DOHH2 (cell line): ENCODE results near the gene CD2BP2.
"Not testable (repeated sequence)": the region's sequence is repeated elsewhere in the genome, so short reads cannot be mapped to it uniquely, and the experiment has no call there.

Source experiments
- EZH2phosphoT487 ChIP-seq: fragments of 200-600 bp; sonication (generic); IDR thresholded peaks from 2 replicates; pipeline ENCODE4 v1.6.1; 2017; ENCODE audit warnings: borderline replicate concordance, mild to moderate bottlenecking, antibody characterized with exemption, low read length, moderate library complexity, mixed read lengths
- TF ChIP-seq, protein P1 (sequence below): fragments of 200-600 bp; sonication (generic); IDR thresholded peaks from one replicate; pipeline ENCODE4 v1.5.1; 2014; ENCODE audit warnings: antibody characterized with exemption, mild to moderate bottlenecking, low read depth, low read length; ENCODE audit not compliant: poor library complexity, severe bottlenecking

DNA sequence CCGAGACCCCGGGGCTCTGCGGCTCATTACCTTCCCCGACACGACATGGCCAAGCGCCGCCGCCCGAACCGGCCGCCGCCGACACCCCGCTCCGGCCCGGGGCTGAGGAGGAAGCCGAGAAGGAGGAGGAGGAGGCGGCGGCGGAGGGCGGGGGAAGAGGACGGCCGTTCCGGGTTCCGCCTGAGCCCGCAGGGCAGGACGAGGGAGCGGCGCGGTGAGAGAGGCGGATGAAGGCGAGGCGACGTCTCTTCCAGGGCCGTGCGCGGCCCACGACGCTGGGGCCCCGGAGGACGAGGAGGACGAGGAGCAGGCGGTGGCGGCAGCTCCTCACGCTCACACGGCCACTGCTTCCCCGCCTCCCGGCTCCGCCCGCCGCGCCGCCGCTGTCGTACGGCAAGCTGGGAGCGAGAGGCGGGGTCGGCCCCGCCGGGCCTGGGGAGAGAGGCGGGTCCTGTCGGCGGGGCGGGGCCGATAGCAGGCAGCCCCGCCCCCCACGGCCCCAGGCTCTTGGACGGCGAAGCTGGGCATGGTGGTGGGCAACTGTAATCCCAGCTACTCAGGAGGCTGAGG is 20.0 kb downstream of the CD2BP2 start:
- TF ChIP-seq, protein P1, sequence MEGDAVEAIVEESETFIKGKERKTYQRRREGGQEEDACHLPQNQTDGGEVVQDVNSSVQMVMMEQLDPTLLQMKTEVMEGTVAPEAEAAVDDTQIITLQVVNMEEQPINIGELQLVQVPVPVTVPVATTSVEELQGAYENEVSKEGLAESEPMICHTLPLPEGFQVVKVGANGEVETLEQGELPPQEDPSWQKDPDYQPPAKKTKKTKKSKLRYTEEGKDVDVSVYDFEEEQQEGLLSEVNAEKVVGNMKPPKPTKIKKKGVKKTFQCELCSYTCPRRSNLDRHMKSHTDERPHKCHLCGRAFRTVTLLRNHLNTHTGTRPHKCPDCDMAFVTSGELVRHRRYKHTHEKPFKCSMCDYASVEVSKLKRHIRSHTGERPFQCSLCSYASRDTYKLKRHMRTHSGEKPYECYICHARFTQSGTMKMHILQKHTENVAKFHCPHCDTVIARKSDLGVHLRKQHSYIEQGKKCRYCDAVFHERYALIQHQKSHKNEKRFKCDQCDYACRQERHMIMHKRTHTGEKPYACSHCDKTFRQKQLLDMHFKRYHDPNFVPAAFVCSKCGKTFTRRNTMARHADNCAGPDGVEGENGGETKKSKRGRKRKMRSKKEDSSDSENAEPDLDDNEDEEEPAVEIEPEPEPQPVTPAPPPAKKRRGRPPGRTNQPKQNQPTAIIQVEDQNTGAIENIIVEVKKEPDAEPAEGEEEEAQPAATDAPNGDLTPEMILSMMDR, result not testable (repeated sequence)
- not testable (repeated sequence) for TF ChIP-seq EZH2phosphoT487
